ENCODE results near the gene ANKRD12.
A peak's percentile ranks its signal among the peaks of the same experiment; 100 is the strongest.

ANKRD12 gene

DNA sequence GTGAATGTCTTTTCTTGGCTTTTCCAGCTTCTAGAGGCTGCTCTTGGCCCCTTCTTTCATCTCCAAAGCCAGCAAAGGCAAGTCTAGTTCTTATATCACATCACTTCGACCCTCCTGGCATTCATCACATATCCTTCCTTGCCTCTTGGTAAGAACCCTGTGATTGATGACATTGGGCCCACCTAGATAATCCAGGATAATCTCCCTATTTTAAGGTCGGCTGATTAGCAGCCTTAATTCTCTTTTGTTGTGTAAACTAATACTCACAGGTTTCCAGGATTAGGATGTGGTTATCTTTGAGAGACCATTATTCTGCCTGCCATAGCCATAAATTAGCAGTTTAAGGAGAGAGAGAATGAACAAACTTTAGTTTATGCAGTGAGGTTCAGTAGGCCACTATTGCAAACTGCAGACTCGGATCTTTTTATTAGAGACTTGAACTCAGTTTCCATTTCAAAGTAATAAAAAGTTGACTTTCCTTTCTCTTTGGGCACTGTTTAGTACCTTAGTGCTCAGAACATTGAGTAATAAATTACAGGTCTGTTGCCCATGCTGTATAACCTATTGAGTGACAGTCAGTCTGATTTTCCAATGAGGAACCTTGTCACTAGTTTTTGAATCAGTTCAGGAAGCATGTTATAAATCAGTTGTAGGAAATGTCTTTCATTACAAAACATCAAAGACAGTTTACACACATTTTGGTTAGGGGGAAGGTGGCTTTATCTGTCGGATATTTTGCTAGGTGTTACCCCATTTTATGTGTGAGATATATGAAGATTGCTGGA, 29.6 kb upstream of the ANKRD12 start:
- Histone ChIP-seq H3K4me1 (ENCODE audit: control insufficient read depth, insufficient read depth, low read length) (peaks cover 38% of the 10 kb centered on the region; the same call in 1 of the 2 replicates), H3K27ac (ENCODE audit: extremely low read depth, low read depth, low read length) (0 out of 2 replicates have a peak overlapping the region, but pooled peaks have one; percentile 46), H3K36me3 (ENCODE audit: control insufficient read depth in 2 of 2, insufficient read depth in 1 of 2, low read length in 2 of 2) (peaks cover 6 to 9% of the 10 kb centered on the region in 2 experiments; a peak in 2 of 3 replicates), H3K9me3 (ENCODE audit: control insufficient read depth, insufficient read depth, low read depth, low read length) (no peaks in the 10 kb centered on the region), H3K4me3 (ENCODE audit: low read depth, low read length) (no peak overlapping the region)
- POLR2A ChIA-PET: no interaction called here
- CTCF ChIA-PET: interaction anchor here (1.1 to 1.3 kb wide), 2 partner anchors 32 to 33 kb away, joined by 4 read pairs; no protein-coding TSS in a partner anchor
- TF ChIP-seq ZFP69B (tag by site-specific recombination; IDR thresholded peaks at IDR 0.05): peak; percentile 43; the same call in 1 of the 2 replicates
- no peak for TF ChIP-seq ZNF626 (tag by site-specific recombination; IDR thresholded peaks at IDR 0.05)
- TF ChIP-seq ZNF544 (tag by site-specific recombination; IDR thresholded peaks at IDR 0.05): no peak
- 0 out of 2 replicates have a peak, but pooled peaks have one; percentile 76 for TF ChIP-seq ZNF580 (tag by site-specific recombination; IDR thresholded peaks at IDR 0.05)
- TF ChIP-seq, protein P1, sequence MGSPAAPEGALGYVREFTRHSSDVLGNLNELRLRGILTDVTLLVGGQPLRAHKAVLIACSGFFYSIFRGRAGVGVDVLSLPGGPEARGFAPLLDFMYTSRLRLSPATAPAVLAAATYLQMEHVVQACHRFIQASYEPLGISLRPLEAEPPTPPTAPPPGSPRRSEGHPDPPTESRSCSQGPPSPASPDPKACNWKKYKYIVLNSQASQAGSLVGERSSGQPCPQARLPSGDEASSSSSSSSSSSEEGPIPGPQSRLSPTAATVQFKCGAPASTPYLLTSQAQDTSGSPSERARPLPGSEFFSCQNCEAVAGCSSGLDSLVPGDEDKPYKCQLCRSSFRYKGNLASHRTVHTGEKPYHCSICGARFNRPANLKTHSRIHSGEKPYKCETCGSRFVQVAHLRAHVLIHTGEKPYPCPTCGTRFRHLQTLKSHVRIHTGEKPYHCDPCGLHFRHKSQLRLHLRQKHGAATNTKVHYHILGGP (tag by site-specific recombination; IDR thresholded peaks at IDR 0.05): peak; percentile 72
- TF ChIP-seq ZNF148 (tag by site-specific recombination; IDR thresholded peaks at IDR 0.05; ENCODE audit: borderline replicate concordance): no peak
- peak; percentile 52; the same call in 1 of the 2 replicates for TF ChIP-seq PRDM4 (tag by site-specific recombination; IDR thresholded peaks at IDR 0.05)
- TF ChIP-seq ZNF350 (tag by site-specific recombination; IDR thresholded peaks at IDR 0.05): 0 out of 2 replicates have a peak, but pooled peaks have one; percentile 25
- TF ChIP-seq HOXD13 (CRISPR knock-in tag; IDR thresholded peaks at IDR 0.05; ENCODE audit: borderline replicate concordance): no peak
- peak; percentile 57; the same call in 1 of the 2 replicates for TF ChIP-seq TCF7L2 (IDR thresholded peaks at IDR 0.05; ENCODE audit: borderline replicate concordance, low read depth, low read length)
- peak; percentile 89 for TF ChIP-seq FEZF1 (tag by site-specific recombination; IDR thresholded peaks at IDR 0.05)
- TF ChIP-seq ZNF664 (tag by site-specific recombination; IDR thresholded peaks at IDR 0.05): 0 out of 2 replicates have a peak, but pooled peaks have one; percentile 50
- TF ChIP-seq GLIS2 (tag by site-specific recombination; IDR thresholded peaks at IDR 0.05): no peak
- peak; percentile 58; the same call in 1 of the 2 replicates for TF ChIP-seq OSR2 (tag by site-specific recombination; IDR thresholded peaks at IDR 0.05)
- peak; percentile 64; the same call in 1 of the 2 replicates for TF ChIP-seq IKZF3 (tag by site-specific recombination; IDR thresholded peaks at IDR 0.05)
- TF ChIP-seq SP7 (tag by site-specific recombination; IDR thresholded peaks at IDR 0.05): peak; percentile 95
- TF ChIP-seq ZNF16 (tag by site-specific recombination; IDR thresholded peaks at IDR 0.05; ENCODE audit: low read depth): no peak
- TF ChIP-seq YY1 (tag by site-specific recombination; IDR thresholded peaks at IDR 0.05): no peak
- peak; percentile 31; the same call in 1 of the 2 replicates for TF ChIP-seq ZNF266 (tag by site-specific recombination; IDR thresholded peaks at IDR 0.05; ENCODE audit: low read depth)
- TF ChIP-seq ZNF692 (tag by site-specific recombination; IDR thresholded peaks at IDR 0.05): peak; percentile 93
- TF ChIP-seq ZNF623 (tag by site-specific recombination; IDR thresholded peaks at IDR 0.05): 0 out of 2 replicates have a peak, but pooled peaks have one; percentile 7
- TF ChIP-seq ZNF843 (tag by site-specific recombination; IDR thresholded peaks at IDR 0.05): peak; percentile 96
- TF ChIP-seq ZXDB (tag by site-specific recombination; IDR thresholded peaks at IDR 0.05): peak; percentile 91
- TF ChIP-seq ZFP37 (tag by site-specific recombination; IDR thresholded peaks at IDR 0.05): no peak
- TF ChIP-seq, protein P2, sequence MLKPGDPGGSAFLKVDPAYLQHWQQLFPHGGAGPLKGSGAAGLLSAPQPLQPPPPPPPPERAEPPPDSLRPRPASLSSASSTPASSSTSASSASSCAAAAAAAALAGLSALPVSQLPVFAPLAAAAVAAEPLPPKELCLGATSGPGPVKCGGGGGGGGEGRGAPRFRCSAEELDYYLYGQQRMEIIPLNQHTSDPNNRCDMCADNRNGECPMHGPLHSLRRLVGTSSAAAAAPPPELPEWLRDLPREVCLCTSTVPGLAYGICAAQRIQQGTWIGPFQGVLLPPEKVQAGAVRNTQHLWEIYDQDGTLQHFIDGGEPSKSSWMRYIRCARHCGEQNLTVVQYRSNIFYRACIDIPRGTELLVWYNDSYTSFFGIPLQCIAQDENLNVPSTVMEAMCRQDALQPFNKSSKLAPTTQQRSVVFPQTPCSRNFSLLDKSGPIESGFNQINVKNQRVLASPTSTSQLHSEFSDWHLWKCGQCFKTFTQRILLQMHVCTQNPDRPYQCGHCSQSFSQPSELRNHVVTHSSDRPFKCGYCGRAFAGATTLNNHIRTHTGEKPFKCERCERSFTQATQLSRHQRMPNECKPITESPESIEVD (tag by site-specific recombination; IDR thresholded peaks at IDR 0.05): peak; percentile 89
- TF ChIP-seq ZNF169 (tag by site-specific recombination; IDR thresholded peaks at IDR 0.05): no peak
- TF ChIP-seq ZNF473 (tag by site-specific recombination; IDR thresholded peaks at IDR 0.05): no peak
- no peak for TF ChIP-seq ZNF529 (tag by site-specific recombination; IDR thresholded peaks at IDR 0.05; ENCODE audit: insufficient replicate concordance)

Data from HEK293 (cell line).